Adrenal gland (tissue), 12 donors: Measurements from ENCODE around the gene SH2B3. TPM values are rescaled to one million over a fixed set of nuclear protein-coding genes. Genes with fewer than 3 reads are reported as not detected.

Experiments
- DNase-seq, 7 donors: peaks; one replicate each; pipeline ENCODE4 v3.0.0-alpha.2; 2019 to 2020
- H3K27ac ChIP-seq, 5 donors: fragments of 200-600 bp; sonication (generic) in 4 of 5; 1 replicate in 3 of 5; 2 replicates in 2 of 5; pipeline versions ENCODE4 v1.5.1 to v1.8.0; 2016 to 2020; ENCODE audit warnings: mild to moderate bottlenecking in 1 of 5
- H3K27me3 ChIP-seq: fragments of 200-600 bp; 2 replicates; pipeline ENCODE4 v1.8.0; 2021
- H3K36me3 ChIP-seq, 2 donors: fragments of 200-600 bp; replicated peaks in 1 of 2; 1 replicate in 1 of 2; 2 replicates in 1 of 2; pipeline versions ENCODE4 v1.5.1 to v1.8.0; 2018 to 2022
- H3K4me1 ChIP-seq, 2 donors: fragments of 200-600 bp; replicated peaks in 1 of 2; 1 replicate in 1 of 2; 2 replicates in 1 of 2; pipeline versions ENCODE4 v1.5.1 to v1.8.0; 2018 to 2021
- H3K4me3 ChIP-seq, 4 donors: fragments of 200-600 bp; sonication (generic) in 3 of 4; one replicate each; pipeline ENCODE4 v1.5.1; 2016 to 2018
- H3K9me3 ChIP-seq, 3 donors: fragments of 200-600 bp; sonication (generic) in 1 of 3; replicated peaks in 1 of 3; 1 replicate in 2 of 3; 2 replicates in 1 of 3; pipeline versions ENCODE4 v1.5.1 to v1.8.0; 2016 to 2021
- CTCF ChIP-seq, 6 experiments: fragments of 450-650 bp in 4 of 6; fragments of 200-600 bp in 2 of 6; sonication (generic) in 1 of 6; IDR thresholded peaks; 1 replicate in 5 of 6; 2 replicates in 1 of 6; pipeline versions ENCODE4 v1.5.1 to v1.8.0; 2016 to 2021; ENCODE audit warnings: antibody characterized with exemption in 6 of 6, mild to moderate bottlenecking in 2 of 6, moderate library complexity in 1 of 6
- POLR2A ChIP-seq, 2 donors: fragments of 450-650 bp; IDR thresholded peaks; one replicate each; pipeline ENCODE4 v1.6.1; 2017; ENCODE audit warnings: antibody characterized with exemption in 2 of 2, mild to moderate bottlenecking in 2 of 2, moderate library complexity in 1 of 2
- WGBS, 4 donors: extraction: QIAGEN DNeasy Blood & Tissue Kit in 2 of 4; methylation state at CpG; one replicate each; pipeline versions ENCODE4 v1.1.5 to v1.1.7; 2013 to 2017; 5-methylcytosine and 5-hydroxymethylcytosine counted together
- intact Hi-C, 2 donors: fragments of 100-400 bp; cut with DNase I; formaldehyde crosslinking; loops; one replicate each; pipeline versions ENCODE4 v1.14.1 to v1.15.0; 2022 to 2023
- polyA plus RNA-seq, 3 donors: library from polyadenylated mRNA; stranded (reverse); fragments of 200-250 nt in 2 of 3; fragments of 350-450 nt in 1 of 3; fragmentation: Illumina TruSeq in 1 of 3; extraction: RNeasy Lipid Tissue Mini Kit (QIAGEN cat#74804) in 1 of 3; gene quantifications; one replicate each; pipeline ENCODE4 v1.2.3, GENCODE V29; 2013 to 2014
- total RNA-seq, 9 donors: library from RNA; depleted of rRNA in 4 of 9; stranded (reverse); fragments of >200 nt in 4 of 9; fragments of 120-200 nt in 1 of 9; fragmentation: NEBNext Ultra II Directional in 1 of 9; extraction: Animal tissue kit (Norgen Biotek cat#: 25700) in 1 of 9; gene quantifications; one replicate each; pipeline versions ENCODE4 v1.1.0 to v1.2.4, GENCODE V29; 2013 to 2023
- donor health status: healthy with polysubstance abuse.
- donor health status: Bipolar disorder and iron deficiency.
- donor health status: DM: yes; HTN: yes; CAD: no.
- donor health status: DM: no; HTN: no; CAD: no.
- donor health status: DM: no; HTN: no; CAD: no.
- donor health status: DM: yes; HTN: yes; CAD: no.

The SH2B3 gene
- total and polyA plus RNA-seq, 12 donors: 5.8 to 70.3 (median 28.5) TPM

- Histone ChIP-seq H3K27ac (no peak overlapping the region), H3K9me3 (no peaks in the 10 kb centered on the region), H3K27me3 (no peaks in the 10 kb centered on the region), H3K4me3 (no peak overlapping the region), H3K4me1 (peaks cover 15 to 37% of the 10 kb centered on the region in 2 donors), H3K36me3 (peaks cover 0 to 83% of the 10 kb centered on the region in 2 donors)
- TF ChIP-seq POLR2A (IDR thresholded peaks at IDR 0.05) (no peak), CTCF (IDR thresholded peaks at IDR 0.05) (no peak)
- DNase-seq: peak in 5 of 7 donors; percentile 9 to 57 (median 17)
- 80 to 93% (median 90%) methylated on average over 13 to 25 of the region's 25 CpGs for WGBS, 4 donors
- intact Hi-C loops: loop anchor here (5.0 to 10.0 kb wide), 3 partner anchors 46 to 71 kb away; partner anchors contain the start of gene SH2B3 (in 1 of the 2)
Measured at GRCh38 chr12:111453071-111453989, 47.6 kb downstream of the SH2B3 start.

DNA sequence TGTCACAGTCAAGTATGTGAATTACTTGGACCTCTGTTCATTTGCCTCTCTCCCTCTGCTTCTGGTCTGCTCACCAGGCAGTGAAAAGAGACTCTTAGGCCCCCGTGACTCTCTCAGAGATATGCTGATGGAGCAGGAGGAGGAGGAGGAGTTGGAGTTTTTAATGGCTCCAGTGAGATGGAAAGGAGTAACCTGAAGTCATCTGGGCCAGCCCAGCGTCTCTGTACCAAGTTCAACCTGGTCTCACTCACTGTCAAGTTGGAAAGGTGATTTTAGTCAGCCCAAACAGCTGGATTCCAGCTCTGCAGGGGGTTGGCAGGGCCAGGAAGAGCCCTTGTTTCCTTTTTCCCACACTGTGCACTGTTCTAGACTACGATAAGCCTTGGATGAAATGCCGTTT, 48.6 kb downstream of the SH2B3 start:
- Histone ChIP-seq H3K27ac (peak overlapping the region in 2 of 5 donors; percentile 21 to 57), H3K9me3 (no peaks in the 10 kb centered on the region), H3K36me3 (peaks cover 0 to 78% of the 10 kb centered on the region in 2 donors), H3K4me1 (peaks cover 19 to 34% of the 10 kb centered on the region in 2 donors), H3K4me3 (no peak overlapping the region), H3K27me3 (no peaks in the 10 kb centered on the region)
- intact Hi-C loops: loop anchor here (5.0 to 10.0 kb wide), 3 partner anchors 47 to 70 kb away; partner anchors contain the start of gene SH2B3 (in 1 of the 2)
- TF ChIP-seq POLR2A (IDR thresholded peaks at IDR 0.05) (no peak), CTCF (IDR thresholded peaks at IDR 0.05) (no peak)
- DNase-seq: peak in 3 of 7 donors; percentile 4 to 47 (median 9)
- 53 to 84% (median 74%) methylated on average over 4 of the region's 4 CpGs for WGBS, 4 donors

DNA sequence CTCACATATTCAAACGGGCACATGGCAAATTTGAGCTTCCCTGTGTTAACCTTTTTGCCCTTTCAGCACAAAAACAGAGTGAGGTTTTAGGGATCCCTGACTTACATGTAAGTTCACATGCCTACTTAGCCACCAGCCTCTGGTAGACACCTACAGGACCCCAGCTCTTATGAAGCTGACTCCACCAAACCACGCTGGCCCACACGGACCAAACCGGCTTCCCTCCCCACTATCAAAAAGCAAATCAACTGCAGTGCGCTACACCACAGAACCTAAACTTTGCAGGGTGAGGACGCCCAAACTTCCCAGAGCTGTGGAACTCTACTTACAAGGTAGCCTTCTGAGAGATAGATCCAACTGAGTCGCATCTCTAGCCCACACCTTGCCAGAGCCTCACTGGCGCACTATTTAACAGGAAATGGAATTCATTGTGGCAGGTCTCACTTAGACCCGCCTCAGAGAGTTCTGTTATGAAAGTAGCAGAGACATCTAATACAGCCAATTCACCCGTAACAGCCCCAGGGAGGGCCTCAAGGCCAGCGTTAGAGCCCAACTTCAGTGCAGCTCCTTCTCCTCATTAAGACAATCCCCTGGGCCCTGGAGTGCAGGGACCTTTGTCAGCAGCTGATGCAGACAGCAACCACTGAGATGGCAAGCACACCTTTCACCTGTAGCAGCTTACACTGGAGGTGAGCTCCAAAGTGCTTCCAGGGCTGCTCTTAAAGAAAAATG, 49.2 kb downstream of the SH2B3 start:
- no peaks in the 10 kb centered on the region for H3K27me3 ChIP-seq
- peak in 2 of 7 donors; percentile 10 to 22 for DNase-seq
- intact Hi-C loops: loop anchor here (5.0 to 10.0 kb wide), 3 partner anchors 48 to 70 kb away; partner anchors contain the start of gene SH2B3 (in 1 of the 2)
- H3K4me3 ChIP-seq: no peak overlapping the region
- no peaks in the 10 kb centered on the region for H3K9me3 ChIP-seq
- H3K36me3 ChIP-seq: peaks cover 0 to 72% of the 10 kb centered on the region in 2 donors
- 71 to 78% (median 75%) methylated on average over 9 to 11 of the region's 11 CpGs for WGBS, 4 donors
- peaks cover 19 to 31% of the 10 kb centered on the region in 2 donors for H3K4me1 ChIP-seq
- no peak for TF ChIP-seq CTCF (IDR thresholded peaks at IDR 0.05)
- no peak for TF ChIP-seq POLR2A (IDR thresholded peaks at IDR 0.05)
- H3K27ac ChIP-seq: peak overlapping the region in 3 of 5 donors; percentile 7 to 57 (median 21)
